ENCODE results near the gene TNIP2.
"Not testable (repeated sequence)": the region's sequence is repeated elsewhere in the genome, so short reads cannot be mapped to it uniquely, and the experiment has no call there.

Gene TNIP2

DNA sequence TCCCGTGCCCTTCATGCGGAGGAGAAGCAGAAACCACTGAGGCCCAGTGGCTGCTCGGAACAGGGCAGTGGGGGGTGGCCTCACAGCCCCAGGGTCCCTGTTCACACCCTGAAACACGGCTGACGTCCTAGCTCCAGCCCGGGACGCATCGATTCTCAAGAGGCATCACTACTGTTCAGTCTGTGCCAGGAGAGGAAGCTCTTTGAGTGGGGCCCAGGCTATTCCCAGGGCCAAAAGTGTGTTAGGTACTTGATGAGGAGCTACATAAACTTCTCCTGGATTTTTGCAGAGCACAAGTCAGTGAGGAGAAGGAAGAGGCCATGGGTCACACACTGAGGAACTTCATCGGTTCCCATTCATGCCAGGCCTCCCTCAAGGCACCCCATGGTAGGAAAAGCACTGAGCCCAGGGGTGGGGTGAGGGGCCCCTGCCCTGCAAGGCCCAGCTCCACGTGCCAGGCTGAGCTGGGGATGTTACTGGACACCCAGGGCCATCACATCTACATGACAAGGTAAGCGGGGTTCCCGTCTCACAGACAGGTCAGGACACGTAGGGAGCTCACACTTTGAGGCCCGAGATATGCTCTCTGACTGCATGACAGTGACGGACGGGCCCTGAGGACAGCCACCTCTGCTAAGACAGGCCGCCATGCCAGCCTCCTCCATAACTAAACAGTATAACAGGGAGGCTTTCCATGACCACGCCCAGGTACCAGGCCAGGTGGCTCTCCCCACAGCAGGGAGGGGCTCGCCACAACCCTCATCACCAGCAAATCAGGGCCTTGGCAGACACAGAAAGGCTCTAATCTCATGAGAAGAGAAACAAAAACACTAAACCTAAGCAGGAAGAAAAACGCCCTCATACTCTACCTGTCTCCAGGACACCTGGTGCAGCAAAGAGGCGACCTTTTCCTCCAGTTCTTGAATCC, 12.4 kb downstream of the TNIP2 start:
- no peaks in the 10 kb centered on the region for H3K27me3 ChIP-seq (ENCODE audit: insufficient read depth, low read depth)
- H3K27ac ChIP-seq: no peak overlapping the region
- no peak overlapping the region for H3K9ac ChIP-seq
- no peak overlapping the region for H3K4me3 ChIP-seq (IDR thresholded peaks at IDR 0.05; ENCODE audit: insufficient read depth, low read depth, low read length)
- no peak overlapping the region for H3K4me2 ChIP-seq
- no peaks in the 10 kb centered on the region for H3K79me2 ChIP-seq (ENCODE audit: insufficient read depth, low read depth)
- no peak overlapping the region for H2AFZ ChIP-seq (ENCODE audit: low read depth)
- H4K20me1 ChIP-seq (ENCODE audit: insufficient read depth): no peaks in the 10 kb centered on the region
- H3K4me1 ChIP-seq (ENCODE audit: low read depth, poor library complexity, severe bottlenecking): peaks cover 44% of the 10 kb centered on the region
- TF ChIP-seq, protein P1, sequence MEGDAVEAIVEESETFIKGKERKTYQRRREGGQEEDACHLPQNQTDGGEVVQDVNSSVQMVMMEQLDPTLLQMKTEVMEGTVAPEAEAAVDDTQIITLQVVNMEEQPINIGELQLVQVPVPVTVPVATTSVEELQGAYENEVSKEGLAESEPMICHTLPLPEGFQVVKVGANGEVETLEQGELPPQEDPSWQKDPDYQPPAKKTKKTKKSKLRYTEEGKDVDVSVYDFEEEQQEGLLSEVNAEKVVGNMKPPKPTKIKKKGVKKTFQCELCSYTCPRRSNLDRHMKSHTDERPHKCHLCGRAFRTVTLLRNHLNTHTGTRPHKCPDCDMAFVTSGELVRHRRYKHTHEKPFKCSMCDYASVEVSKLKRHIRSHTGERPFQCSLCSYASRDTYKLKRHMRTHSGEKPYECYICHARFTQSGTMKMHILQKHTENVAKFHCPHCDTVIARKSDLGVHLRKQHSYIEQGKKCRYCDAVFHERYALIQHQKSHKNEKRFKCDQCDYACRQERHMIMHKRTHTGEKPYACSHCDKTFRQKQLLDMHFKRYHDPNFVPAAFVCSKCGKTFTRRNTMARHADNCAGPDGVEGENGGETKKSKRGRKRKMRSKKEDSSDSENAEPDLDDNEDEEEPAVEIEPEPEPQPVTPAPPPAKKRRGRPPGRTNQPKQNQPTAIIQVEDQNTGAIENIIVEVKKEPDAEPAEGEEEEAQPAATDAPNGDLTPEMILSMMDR (conservative IDR thresholded peaks at IDR 0.05; ENCODE audit: low read depth, low read length): no peak
- no peaks in the 10 kb centered on the region for H3K36me3 ChIP-seq (ENCODE audit: insufficient read depth)

DNA sequence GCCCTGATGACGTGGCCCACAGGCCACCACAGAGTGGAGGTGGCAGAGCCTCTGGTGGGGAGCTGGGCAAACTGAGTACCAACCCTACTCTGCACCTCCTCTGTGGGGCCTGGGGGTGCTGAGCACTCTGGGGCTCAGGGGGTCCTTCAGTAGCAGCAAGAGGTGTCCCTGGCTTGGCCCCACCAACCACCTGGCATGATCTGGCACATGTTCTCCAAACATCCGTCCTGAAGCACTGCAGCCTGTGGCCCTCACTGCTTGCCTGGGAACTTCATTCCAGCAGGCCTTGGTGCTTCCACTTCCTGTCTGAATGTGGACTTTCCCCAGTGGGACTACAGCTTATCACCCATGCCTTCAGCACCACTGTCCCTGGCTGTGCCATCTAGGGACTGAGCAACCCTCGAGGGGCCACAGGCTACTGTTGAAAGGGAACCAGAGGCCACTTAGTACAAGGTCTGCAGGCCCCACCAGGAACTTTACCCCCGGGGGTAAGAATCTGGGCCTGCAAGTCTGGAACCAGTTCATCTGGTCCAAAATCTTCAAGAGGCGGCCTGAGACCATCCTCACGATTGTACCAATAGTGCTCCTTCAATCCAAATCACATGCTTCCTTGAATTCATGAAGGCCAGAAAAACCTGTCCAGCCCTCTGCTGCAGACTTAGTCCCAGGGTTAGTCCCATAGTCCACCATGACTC, 13.2 kb downstream of the TNIP2 start:
- no peaks in the 10 kb centered on the region for H4K20me1 ChIP-seq (ENCODE audit: insufficient read depth)
- no peaks in the 10 kb centered on the region for H3K27me3 ChIP-seq (ENCODE audit: insufficient read depth, low read depth)
- H3K27ac ChIP-seq: no peak overlapping the region
- H3K4me2 ChIP-seq: no peak overlapping the region
- peaks cover 40% of the 10 kb centered on the region for H3K4me1 ChIP-seq (ENCODE audit: low read depth, poor library complexity, severe bottlenecking)
- H3K9ac ChIP-seq: no peak overlapping the region
- H2AFZ ChIP-seq (ENCODE audit: low read depth): no peak overlapping the region
- TF ChIP-seq, protein P1 (conservative IDR thresholded peaks at IDR 0.05; ENCODE audit: low read depth, low read length): no peak
- no peak overlapping the region for H3K4me3 ChIP-seq (IDR thresholded peaks at IDR 0.05; ENCODE audit: insufficient read depth, low read depth, low read length)
- H3K79me2 ChIP-seq (ENCODE audit: insufficient read depth, low read depth): no peaks in the 10 kb centered on the region
- H3K36me3 ChIP-seq (ENCODE audit: insufficient read depth): no peaks in the 10 kb centered on the region

DNA sequence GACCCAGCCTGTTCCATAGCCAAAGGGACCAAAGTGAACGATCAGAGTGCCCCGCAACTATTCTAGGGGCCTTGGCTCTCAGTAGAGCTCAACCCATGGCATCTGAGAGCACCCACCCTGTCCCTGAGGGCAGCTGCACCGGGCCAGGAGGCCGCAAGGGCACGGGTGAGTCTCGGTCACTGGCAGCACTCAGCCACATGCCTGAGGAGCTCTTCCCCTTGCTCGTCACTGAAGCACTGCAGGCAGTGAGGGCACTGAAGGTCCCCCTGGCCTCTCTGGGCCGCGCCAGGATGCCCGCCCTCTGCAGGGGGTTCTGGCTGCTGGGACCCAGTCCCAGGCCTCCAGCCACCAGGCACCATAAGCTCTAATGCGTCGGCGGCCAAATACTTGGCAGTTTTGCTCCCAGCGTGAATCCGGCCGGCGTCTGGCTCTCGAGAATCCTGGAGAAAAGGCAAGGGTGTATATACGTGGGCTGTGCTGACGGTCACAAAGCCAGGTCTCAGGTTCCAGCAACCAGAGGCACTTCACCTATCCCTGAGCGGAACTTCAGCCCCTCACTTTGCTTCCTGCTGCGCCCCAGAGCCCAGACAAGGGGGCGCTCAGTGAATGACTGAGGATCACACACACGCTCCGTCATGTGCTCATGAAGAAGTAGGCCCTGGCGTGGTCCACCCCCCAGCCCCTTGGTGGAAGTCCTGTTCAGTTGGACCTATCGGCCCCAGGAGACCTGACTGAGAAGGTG, 13.9 kb downstream of the TNIP2 start:
- H3K27ac ChIP-seq: no peak overlapping the region
- H4K20me1 ChIP-seq (ENCODE audit: insufficient read depth): no peaks in the 10 kb centered on the region
- peaks cover 33% of the 10 kb centered on the region for H3K4me1 ChIP-seq (ENCODE audit: low read depth, poor library complexity, severe bottlenecking)
- H3K4me3 ChIP-seq (IDR thresholded peaks at IDR 0.05; ENCODE audit: insufficient read depth, low read depth, low read length): no peak overlapping the region
- no peak overlapping the region for H3K9ac ChIP-seq
- H2AFZ ChIP-seq (ENCODE audit: low read depth): no peak overlapping the region
- TF ChIP-seq, protein P1 (conservative IDR thresholded peaks at IDR 0.05; ENCODE audit: low read depth, low read length): no peak
- H3K4me2 ChIP-seq: no peak overlapping the region
- H3K79me2 ChIP-seq (ENCODE audit: insufficient read depth, low read depth): no peaks in the 10 kb centered on the region
- H3K27me3 ChIP-seq (ENCODE audit: insufficient read depth, low read depth): no peaks in the 10 kb centered on the region
- no peaks in the 10 kb centered on the region for H3K36me3 ChIP-seq (ENCODE audit: insufficient read depth)

DNA sequence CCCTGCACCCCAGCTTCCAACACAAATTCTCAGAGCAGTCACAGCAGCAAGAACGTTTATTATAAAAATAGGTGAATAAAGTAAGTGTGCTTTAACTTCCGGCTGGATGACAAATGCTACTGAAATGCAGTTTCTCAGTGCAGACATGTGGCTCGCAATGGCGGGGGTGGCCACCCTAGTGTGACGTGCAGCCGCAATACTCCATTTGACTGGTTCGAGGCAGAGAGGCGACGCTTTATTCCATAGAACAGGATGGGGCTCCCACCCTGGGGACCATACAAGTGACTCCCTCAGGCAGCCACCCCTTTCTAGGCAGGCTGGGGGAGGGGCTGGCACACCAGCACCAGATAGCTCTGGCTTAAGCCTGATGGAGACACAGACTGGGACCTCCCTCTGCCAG, 14.5 kb downstream of the TNIP2 start:
- Histone ChIP-seq H3K4me1 (ENCODE audit: low read depth, poor library complexity, severe bottlenecking) (peaks cover 27% of the 10 kb centered on the region), H3K9ac (no peak overlapping the region), H3K27ac (no peak overlapping the region), H3K4me2 (no peak overlapping the region), H3K4me3 (IDR thresholded peaks at IDR 0.05; ENCODE audit: insufficient read depth, low read depth, low read length) (no peak overlapping the region), H3K36me3 (ENCODE audit: insufficient read depth) (no peaks in the 10 kb centered on the region), H4K20me1 (ENCODE audit: insufficient read depth) (no peaks in the 10 kb centered on the region), H2AFZ (ENCODE audit: low read depth) (no peak overlapping the region), H3K79me2 (ENCODE audit: insufficient read depth, low read depth) (no peaks in the 10 kb centered on the region), H3K27me3 (ENCODE audit: insufficient read depth, low read depth) (no peaks in the 10 kb centered on the region)
- TF ChIP-seq, protein P1 (conservative IDR thresholded peaks at IDR 0.05; ENCODE audit: low read depth, low read length): no peak

DNA sequence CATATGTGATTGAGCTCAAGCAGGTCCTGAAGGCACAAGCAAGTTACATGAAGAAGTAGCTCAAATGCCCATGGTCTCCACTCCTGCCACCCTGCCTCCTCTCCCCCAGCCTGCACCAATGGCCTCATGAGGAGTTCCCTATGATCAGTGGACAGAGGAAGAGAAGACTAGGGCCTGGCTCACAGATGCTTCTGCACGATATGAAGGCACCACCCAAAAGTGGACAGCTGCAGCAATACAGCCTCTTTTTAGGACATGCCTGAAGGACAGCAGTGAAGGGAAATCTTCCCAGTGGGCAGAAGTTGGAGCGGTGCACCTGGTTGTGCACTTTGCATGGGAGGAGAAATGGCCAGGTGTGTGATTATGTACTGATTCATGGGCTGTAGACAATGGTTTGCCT, 17.8 kb downstream of the TNIP2 start:
- not testable (repeated sequence) for H4K20me1 ChIP-seq (ENCODE audit: insufficient read depth); H3K9ac ChIP-seq; H3K79me2 ChIP-seq (ENCODE audit: insufficient read depth, low read depth); H3K4me2 ChIP-seq; H3K4me3 ChIP-seq (IDR thresholded peaks at IDR 0.05; ENCODE audit: insufficient read depth, low read depth, low read length); H3K4me1 ChIP-seq (ENCODE audit: low read depth, poor library complexity, severe bottlenecking); H3K27ac ChIP-seq; H3K36me3 ChIP-seq (ENCODE audit: insufficient read depth); H3K27me3 ChIP-seq (ENCODE audit: insufficient read depth, low read depth); H2AFZ ChIP-seq (ENCODE audit: low read depth)

Measured in KMS-11 (cell line).